PC-9 (cell line): Measurements from ENCODE around the gene FANK1. TPM values are rescaled to one million over a fixed set of nuclear protein-coding genes. Genes with fewer than 3 reads are reported as not detected.

Source experiments
- BruUV-seq: library from RNA; stranded (reverse); fragments of 400-500 nt; replicated peaks from 2 replicates; lab custom pipeline; 2021; lab: Mats Ljungman, UMichigan
- CTCF ChIA-PET: fragments of 300-600 bp; sonication (Branson Sonifier 250); formaldehyde crosslinking; loops from one replicate; lab custom pipeline; 2022; ENCODE audit warnings: antibody characterized with exemption; lab: Charles Lee
- POLR2A ChIA-PET: fragments of 300-600 bp; sonication (Branson Sonifier 250); formaldehyde crosslinking; loops from one replicate; lab custom pipeline; 2022; ENCODE audit warnings: antibody characterized with exemption; ENCODE audit not compliant: unreplicated experiment; lab: Charles Lee
- DNase-seq, 2 experiments: peaks; one replicate each; pipeline versions ENCODE4 v3.0.0 to v3.0.0-alpha.2; 2015 to 2022; ENCODE audit warnings: mixed read lengths in 1 of 2
- H2AFZ ChIP-seq: fragments of 200-600 bp; sonication (generic); 2 replicates; pipeline ENCODE4 v1.8.1; 2017; ENCODE audit warnings: antibody characterized with exemption
- H3F3A ChIP-seq: fragments of 200-600 bp; sonication (generic); 2 replicates; pipeline ENCODE4 v1.8.1; 2017; ENCODE audit warnings: antibody characterized with exemption, mild to moderate bottlenecking, low read depth; ENCODE audit not compliant: insufficient read depth
- H3K27ac ChIP-seq: fragments of 200-600 bp; sonication (generic); 2 replicates; pipeline ENCODE4 v1.6.1; 2016; ENCODE audit warnings: mixed run types
- H3K27me3 ChIP-seq: fragments of 200-600 bp; sonication (generic); 2 replicates; pipeline ENCODE4 v1.6.1; 2016; ENCODE audit warnings: low read depth, mixed run types; ENCODE audit not compliant: insufficient read depth
- H3K36me3 ChIP-seq: fragments of 200-600 bp; sonication (generic); 2 replicates; pipeline ENCODE4 v1.6.1; 2016; ENCODE audit warnings: low read depth, mixed run types
- H3K4me1 ChIP-seq: fragments of 200-600 bp; sonication (generic); replicated peaks from 2 replicates; pipeline ENCODE4 v1.6.1; 2016; ENCODE audit warnings: mixed run types; ENCODE audit not compliant: insufficient read depth
- H3K4me2 ChIP-seq: fragments of 200-600 bp; sonication (generic); 2 replicates; pipeline ENCODE4 v1.6.1; 2017; ENCODE audit warnings: mixed run types
- H3K4me3 ChIP-seq: fragments of 200-600 bp; sonication (generic); 2 replicates; pipeline ENCODE4 v1.6.1; 2016; ENCODE audit warnings: mixed run types
- H3K79me2 ChIP-seq: fragments of 200-600 bp; sonication (generic); 2 replicates; pipeline ENCODE4 v1.6.1; 2017; ENCODE audit warnings: low read depth, mixed run types
- H3K9me2 ChIP-seq: fragments of 200-600 bp; sonication (generic); 2 replicates; pipeline ENCODE4 v1.8.1; 2017; ENCODE audit warnings: mild to moderate bottlenecking; ENCODE audit not compliant: insufficient read depth
- H3K9me3 ChIP-seq: fragments of 200-600 bp; sonication (generic); 2 replicates; pipeline ENCODE4 v1.8.1; 2016; ENCODE audit warnings: low read depth; ENCODE audit not compliant: insufficient read depth
- H4K20me1 ChIP-seq: fragments of 200-600 bp; sonication (generic); 2 replicates; pipeline ENCODE4 v1.8.1; 2017; ENCODE audit not compliant: insufficient read depth
- CTCF ChIP-seq: fragments of 200-600 bp; sonication (generic); conservative IDR thresholded peaks from 2 replicates; pipeline ENCODE4 v1.6.1; 2017; ENCODE audit warnings: mixed run types, antibody characterized with exemption, mild to moderate bottlenecking, moderate library complexity
- EZH2 ChIP-seq: fragments of 200-600 bp; sonication (generic); IDR thresholded peaks from 2 replicates; pipeline ENCODE4 v1.8.0; 2017; ENCODE audit warnings: antibody characterized with exemption, low read depth
- intact Hi-C: fragments of 100-400 bp; cut with micrococcal nuclease; formaldehyde crosslinking; loops from one replicate; pipeline ENCODE4 v1.10.0; 2022; ENCODE audit not compliant: unreplicated experiment
- total RNA-seq: library from RNA; stranded (reverse); gene quantifications from 2 replicates; pipeline ENCODE4 v1.2.3, GENCODE V29; 2021

The FANK1 gene
- total RNA-seq, 1 experiment from 2014 or later: 21.4 TPM

- ChIA-PET CTCF (no interaction called here), POLR2A (no interaction called here)
- Histone ChIP-seq H3K4me2 (no peak overlapping the region), H3K79me2 (no peaks in the 10 kb centered on the region), H3F3A (no peaks in the 10 kb centered on the region), H4K20me1 (no peaks in the 10 kb centered on the region), H2AFZ (no peak overlapping the region), H3K36me3 (no peaks in the 10 kb centered on the region), H3K27me3 (no peaks in the 10 kb centered on the region), H3K9me3 (no peaks in the 10 kb centered on the region), H3K27ac (no peak overlapping the region), H3K4me1 (no peaks in the 10 kb centered on the region), H3K4me3 (no peak overlapping the region), H3K9me2 (no peaks in the 10 kb centered on the region)
- no TSS peak for BruUV-seq
- TF ChIP-seq EZH2 (no peak), CTCF (no peak)
- DNase-seq: no peak
- intact Hi-C loops: no loop called here
Measured at GRCh38 chr10:125997586-125997985, 101.2 kb downstream of the FANK1 start.

GRCh38 chr10:125999694-126000093 is 103.3 kb downstream of the FANK1 start:
- CTCF ChIA-PET: no interaction called here

DNA sequence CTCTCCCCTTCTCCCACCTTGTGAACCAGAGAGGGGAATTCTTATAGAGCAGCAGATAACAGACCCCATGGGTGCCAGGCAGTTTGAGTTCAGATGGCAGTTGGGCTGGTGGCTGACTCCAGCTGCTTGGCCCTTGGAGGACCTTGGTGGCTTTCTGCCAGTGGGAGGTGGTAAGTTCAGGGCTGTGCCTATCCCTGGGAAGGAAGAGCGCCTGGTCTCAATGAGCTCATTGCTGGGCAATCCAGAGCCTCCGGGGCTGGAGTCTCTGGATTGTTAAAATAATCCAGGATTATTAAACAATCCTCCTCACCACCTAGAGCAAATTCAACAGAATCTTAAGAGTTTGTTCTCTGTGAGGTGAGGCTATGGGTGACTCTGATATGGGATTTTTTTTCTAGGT is 105.2 kb downstream of the FANK1 start:
- H3K36me3 ChIP-seq: no peaks in the 10 kb centered on the region
- H3K27ac ChIP-seq: no peak overlapping the region
- H3F3A ChIP-seq: no peaks in the 10 kb centered on the region
- H3K4me1 ChIP-seq: no peaks in the 10 kb centered on the region
- H3K9me2 ChIP-seq: no peaks in the 10 kb centered on the region
- ChIA-PET POLR2A (no interaction called here), CTCF (no interaction called here)
- BruUV-seq: no TSS peak
- no peak for TF ChIP-seq CTCF
- no peak for TF ChIP-seq EZH2
- no peak overlapping the region for H2AFZ ChIP-seq
- intact Hi-C loops: no loop called here
- no peak for DNase-seq
- H3K9me3 ChIP-seq: no peaks in the 10 kb centered on the region
- H3K79me2 ChIP-seq: no peaks in the 10 kb centered on the region
- no peak overlapping the region for H3K4me3 ChIP-seq
- no peaks in the 10 kb centered on the region for H4K20me1 ChIP-seq
- no peaks in the 10 kb centered on the region for H3K27me3 ChIP-seq
- H3K4me2 ChIP-seq: no peak overlapping the region

More at GRCh38 chr10:125999694-126000093, 103.3 kb downstream of the FANK1 start:
- Histone ChIP-seq H3K79me2 (no peaks in the 10 kb centered on the region), H3K27me3 (no peaks in the 10 kb centered on the region), H3K4me2 (no peak overlapping the region), H3K9me3 (no peaks in the 10 kb centered on the region), H3K27ac (no peak overlapping the region), H2AFZ (no peak overlapping the region), H3K4me1 (no peaks in the 10 kb centered on the region), H3K9me2 (no peaks in the 10 kb centered on the region), H3K4me3 (no peak overlapping the region), H3F3A (no peaks in the 10 kb centered on the region), H3K36me3 (no peaks in the 10 kb centered on the region), H4K20me1 (no peaks in the 10 kb centered on the region)
- TF ChIP-seq CTCF: no peak
- no peak for TF ChIP-seq EZH2
- POLR2A ChIA-PET: no interaction called here
- BruUV-seq: no TSS peak
- intact Hi-C loops: no loop called here
- DNase-seq: no peak
